SW 1271 (cell line): Measurements from ENCODE around the gene MRE11.
"Not testable (repeated sequence)": the region's sequence is repeated elsewhere in the genome, so short reads cannot be mapped to it uniquely, and the experiment has no call there.

ENCODE experiments used
- DNase-seq, 2 experiments: peaks; one replicate each; lab custom pipeline; 2025; lab: John Stamatoyannopoulos, UW

Gene MRE11

GRCh38 chr11:94506513-94506912 is 12.9 kb upstream of the MRE11 start:
- not testable (repeated sequence) for DNase-seq

- DNase-seq = peak; percentile 58 to 92
Observed at GRCh38 chr11:94504689-94505293, 11.1 kb upstream of the MRE11 start.

- no peak for DNase-seq
Observed at GRCh38 chr11:94501522-94501921, 7.9 kb upstream of the MRE11 start.

GRCh38 chr11:94500181-94500580 is 6.5 kb upstream of the MRE11 start:
- no peak for DNase-seq

- no peak for DNase-seq
Observed at GRCh38 chr11:94494126-94494680, 559 bp upstream of the MRE11 start.

GRCh38 chr11:94486068-94486467 is 7.6 kb downstream of the MRE11 start:
- DNase-seq = no peak

- DNase-seq = no peak
Observed at GRCh38 chr11:94481342-94481741, 12.3 kb downstream of the MRE11 start.

GRCh38 chr11:94477624-94478023 is 16.0 kb downstream of the MRE11 start:
- no peak for DNase-seq

- no peak for DNase-seq
Observed at GRCh38 chr11:94472916-94473799, 20.5 kb downstream of the MRE11 start.

- no peak for DNase-seq
Observed at GRCh38 chr11:94469416-94469815, 24.2 kb downstream of the MRE11 start.

- DNase-seq = no peak
Observed at GRCh38 chr11:94459576-94459975, 34.1 kb downstream of the MRE11 start.

GRCh38 chr11:94457118-94458029 is 36.3 kb downstream of the MRE11 start:
- DNase-seq = no peak

GRCh38 chr11:94455861-94456260 is 37.8 kb downstream of the MRE11 start:
- DNase-seq = no peak

GRCh38 chr11:94454301-94454700 is 39.3 kb downstream of the MRE11 start:
- DNase-seq = no peak

GRCh38 chr11:94452988-94453387 is 40.7 kb downstream of the MRE11 start:
- no peak for DNase-seq

- no peak for DNase-seq
Observed at GRCh38 chr11:94450048-94450447, 43.6 kb downstream of the MRE11 start.

GRCh38 chr11:94449437-94449836 is 44.2 kb downstream of the MRE11 start:
- DNase-seq = peak; percentile 54 to 57

- DNase-seq = no peak
Observed at GRCh38 chr11:94449029-94449428, 44.6 kb downstream of the MRE11 start.

GRCh38 chr11:94447149-94447548 is 46.5 kb downstream of the MRE11 start:
- no peak for DNase-seq

- DNase-seq = no peak
Observed at GRCh38 chr11:94445641-94446040, 48.0 kb downstream of the MRE11 start.

- no peak for DNase-seq
Observed at GRCh38 chr11:94433049-94433448, 60.6 kb downstream of the MRE11 start.

- DNase-seq = peak in 1 of 2 experiments; percentile 49
Observed at GRCh38 chr11:94424662-94425061, 69.0 kb downstream of the MRE11 start.
